Epithelial cell of proximal tubule (primary cell): ENCODE results near the gene ZNF474. TPM values are rescaled to one million over a fixed set of nuclear protein-coding genes. Genes with fewer than 3 reads are reported as not detected.

Experiments used
- DNase-seq: peaks from one replicate; pipeline ENCODE4 v3.0.0-alpha.2; 2011; ENCODE audit warnings: low read depth
- H3K4me3 ChIP-seq: 2 replicates; pipeline ENCODE4 v1.5.1; 2011; ENCODE audit warnings: low read depth, mild to moderate bottlenecking, low read length
- CTCF ChIP-seq: conservative IDR thresholded peaks from 2 replicates; pipeline ENCODE4 v1.5.1; 2012; ENCODE audit warnings: low read depth, mild to moderate bottlenecking, low read length
- total RNA-seq: library from RNA; depleted of rRNA; stranded (reverse); fragments of >200 nt; gene quantifications from 2 replicates; pipeline ENCODE4 v1.2.3, GENCODE V29; 2015

ZNF474 gene
- total RNA-seq, 1 donor from 2014 or later, result not detected

GRCh38 chr5:122142480-122143164, 13.3 kb downstream of the ZNF474 start:
- H3K4me3 ChIP-seq, result no peak overlapping the region
- peak; percentile 68 for DNase-seq
- TF ChIP-seq CTCF, result no peak

GRCh38 chr5:122144236-122144635, 14.9 kb downstream of the ZNF474 start:
- no peak for DNase-seq
- no peak for TF ChIP-seq CTCF

GRCh38 chr5:122145906-122146305, 16.6 kb downstream of the ZNF474 start:
- no peak for TF ChIP-seq CTCF
- no peak for DNase-seq
- H3K4me3 ChIP-seq, result no peak overlapping the region

More at GRCh38 chr5:122144236-122144635, 14.9 kb downstream of the ZNF474 start:
- H3K4me3 ChIP-seq, result no peak overlapping the region

- no peak for TF ChIP-seq CTCF
- no peak overlapping the region for H3K4me3 ChIP-seq
- no peak for DNase-seq
These were observed 20.2 kb downstream of the ZNF474 start for GRCh38 chr5:122149321-122150090.

- H3K4me3 ChIP-seq, result no peak overlapping the region
- no peak for TF ChIP-seq CTCF
- DNase-seq, result no peak
These were observed 20.9 kb downstream of the ZNF474 start for GRCh38 chr5:122150215-122150614.

GRCh38 chr5:122151640-122152039, 22.3 kb downstream of the ZNF474 start:
- TF ChIP-seq CTCF, result no peak
- H3K4me3 ChIP-seq, result no peak overlapping the region
- DNase-seq, result peak; percentile 62
